Chondrocyte (in vitro differentiated cells): ENCODE results near the gene KRTAP1-5. TPM values are rescaled to one million over a fixed set of nuclear protein-coding genes. Genes with fewer than 3 reads are reported as not detected.
"Not testable (repeated sequence)": the region's sequence is repeated elsewhere in the genome, so short reads cannot be mapped to it uniquely, and the experiment has no call there.

ENCODE experiments used
- DNase-seq: peaks from one replicate; pipeline ENCODE4 v3.0.0; 2021; ENCODE audit warnings: mixed read lengths, low spot score
- H3K27ac Mint-ChIP-seq: one replicate; pipeline ENCODE4 v1.8.0; 2021; ENCODE audit warnings: mild to moderate bottlenecking, moderate library complexity, mixed read lengths; ENCODE audit not compliant: unreplicated experiment
- H3K27me3 Mint-ChIP-seq: 2 replicates; pipeline ENCODE4 v1.8.0; 2021; ENCODE audit warnings: low read depth, mixed read lengths
- H3K36me3 Mint-ChIP-seq: 2 replicates; pipeline ENCODE4 v1.8.0; 2021; ENCODE audit warnings: low read depth, mixed read lengths
- H3K4me1 Mint-ChIP-seq: 2 replicates; pipeline ENCODE4 v1.8.0; 2021; ENCODE audit warnings: low read depth, mild to moderate bottlenecking, mixed read lengths
- H3K4me3 Mint-ChIP-seq: one replicate; pipeline ENCODE4 v1.8.0; 2021; ENCODE audit warnings: mild to moderate bottlenecking, moderate library complexity, mixed read lengths; ENCODE audit not compliant: unreplicated experiment
- H3K9me3 Mint-ChIP-seq: 2 replicates; pipeline ENCODE4 v1.8.0; 2021; ENCODE audit warnings: low read depth, mixed read lengths
- CTCF ChIP-seq: fragments of 200-600 bp; sonication (generic); IDR thresholded peaks from 2 replicates; pipeline ENCODE4 v1.5.0; 2021; ENCODE audit warnings: antibody characterized with exemption, mild to moderate bottlenecking, moderate library complexity
- total RNA-seq: library from RNA; stranded (reverse); gene quantifications from 3 replicates; pipeline ENCODE4 v1.2.1, GENCODE V29; 2021

Gene KRTAP1-5
- total RNA-seq, 1 donor from 2014 or later, result not detected

- peaks cover 57% of the 10 kb centered on the region for H3K4me1 Mint-ChIP-seq
- peak overlapping the region; percentile 95 for H3K27ac Mint-ChIP-seq
- no peaks in the 10 kb centered on the region for H3K27me3 Mint-ChIP-seq
- H3K9me3 Mint-ChIP-seq, result peaks cover 4% of the 10 kb centered on the region
- TF ChIP-seq CTCF, result peak; percentile 38
- no peak overlapping the region for H3K4me3 Mint-ChIP-seq
- no peak for DNase-seq
- peaks cover 1% of the 10 kb centered on the region for H3K36me3 Mint-ChIP-seq
Measured at GRCh38 chr17:41061964-41062363, 35.0 kb upstream of the KRTAP1-5 start.

GRCh38 chr17:41060052-41060604 lies 33.1 kb upstream of the KRTAP1-5 start, which contains the start of gene KRTAP2-3:
KRTAP2-3 (minus strand) TSS chr17:41060114; CDS start chr17:41060050, 64 bp downstream.
- Mint-ChIP-seq H3K9me3 (peaks cover 4% of the 10 kb centered on the region), H3K27ac (peak within 1 kb of the TSS; percentile 95), H3K4me3 (peak within 1 kb of the TSS; percentile 5), H3K27me3 (no peaks in the 10 kb centered on the region), H3K36me3 (peaks cover 1% of the 10 kb centered on the region), H3K4me1 (peaks cover 50% of the 10 kb centered on the region)
- no peak for DNase-seq
- no peak for TF ChIP-seq CTCF

DNA sequence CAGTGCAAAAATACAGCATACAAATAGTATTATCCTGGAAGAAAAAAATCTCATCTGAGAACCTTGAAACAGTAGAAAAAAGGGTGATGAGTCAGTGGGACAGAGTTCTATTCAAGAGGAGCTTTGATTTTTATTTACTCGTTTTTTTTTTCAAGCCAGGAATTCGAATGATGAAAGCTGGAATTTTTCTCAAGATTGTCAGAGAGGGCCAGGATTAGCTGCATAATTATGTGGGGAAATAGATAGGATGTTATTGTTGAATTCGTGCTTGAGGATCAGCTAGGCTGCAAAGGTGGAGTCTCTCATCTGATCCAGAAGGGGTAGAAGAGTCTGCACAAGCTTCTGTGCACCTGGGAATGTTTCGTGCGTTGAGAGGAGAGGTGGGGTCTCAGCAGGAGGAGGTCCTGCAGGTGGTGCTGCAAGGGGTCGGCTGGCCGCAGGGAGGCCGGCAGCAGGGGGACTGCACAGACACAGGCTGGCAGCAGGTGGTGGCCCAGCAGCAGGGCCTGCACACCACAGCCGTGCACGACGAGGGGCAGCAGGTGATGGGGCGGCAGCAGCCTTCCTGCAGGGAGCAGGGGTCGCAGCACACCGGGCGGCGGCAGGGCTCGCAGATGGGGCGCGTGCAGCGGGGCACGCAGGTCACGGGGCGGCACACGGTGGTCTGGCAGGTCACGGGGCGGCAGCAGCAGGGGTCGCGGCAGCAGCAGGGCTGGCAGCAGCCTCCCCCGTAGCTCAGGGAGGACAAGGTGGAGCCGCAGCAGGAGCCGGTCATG lies 32.5 kb upstream of the KRTAP1-5 start:
- H3K4me1 Mint-ChIP-seq, result peaks cover 50% of the 10 kb centered on the region
- not testable (repeated sequence) for H3K27me3 Mint-ChIP-seq, DNase-seq, H3K9me3 Mint-ChIP-seq, H3K36me3 Mint-ChIP-seq
- peak overlapping the region; percentile 5 for H3K4me3 Mint-ChIP-seq
- peak overlapping the region; percentile 91 for H3K27ac Mint-ChIP-seq

- Mint-ChIP-seq H3K4me3 (no peak overlapping the region), H3K27me3 (no peaks in the 10 kb centered on the region), H3K36me3 (peaks cover 1% of the 10 kb centered on the region), H3K9me3 (peaks cover 4% of the 10 kb centered on the region), H3K27ac (peak overlapping the region; percentile 91), H3K4me1 (peaks cover 46% of the 10 kb centered on the region)
- no peak for TF ChIP-seq CTCF
- no peak for DNase-seq
Measured at GRCh38 chr17:41058741-41059140, 31.7 kb upstream of the KRTAP1-5 start.

GRCh38 chr17:41057547-41057946 lies 30.5 kb upstream of the KRTAP1-5 start:
- TF ChIP-seq CTCF, result no peak
- no peak overlapping the region for H3K27ac Mint-ChIP-seq
- H3K27me3 Mint-ChIP-seq, result no peaks in the 10 kb centered on the region
- no peak overlapping the region for H3K4me3 Mint-ChIP-seq
- no peak for DNase-seq
- peaks cover 3% of the 10 kb centered on the region for H3K36me3 Mint-ChIP-seq
- H3K4me1 Mint-ChIP-seq, result peaks cover 36% of the 10 kb centered on the region
- peaks cover 10% of the 10 kb centered on the region for H3K9me3 Mint-ChIP-seq

DNA sequence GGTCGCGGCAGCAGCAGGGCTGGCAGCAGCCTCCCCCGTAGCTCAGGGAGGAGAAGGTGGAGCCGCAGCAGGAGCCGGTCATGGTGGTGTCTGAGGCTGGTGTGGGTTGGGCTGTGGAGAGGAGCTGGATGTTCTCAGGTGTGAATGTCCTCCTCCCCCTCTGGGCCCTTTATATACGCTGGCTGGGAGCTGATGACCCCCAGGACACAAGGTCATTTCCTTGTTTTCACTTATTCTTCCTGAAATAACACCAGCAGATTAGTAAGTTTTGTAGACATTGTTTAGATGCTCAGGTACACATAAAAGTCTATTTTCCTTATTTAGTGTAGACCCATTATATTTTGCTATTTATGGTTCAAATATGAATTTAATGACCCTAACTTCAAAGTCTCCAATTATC lies 28.1 kb upstream of the KRTAP1-5 start, which contains the start of gene KRTAP2-2:
KRTAP2-2 (minus strand) TSS at position 101 of the 400 bp plus-strand sequence; CDS start at position 82, 19 bp downstream.
- H3K4me1 Mint-ChIP-seq, result peaks cover 12% of the 10 kb centered on the region
- not testable (repeated sequence) for H3K27me3 Mint-ChIP-seq, DNase-seq, H3K4me3 Mint-ChIP-seq, H3K27ac Mint-ChIP-seq, H3K9me3 Mint-ChIP-seq, H3K36me3 Mint-ChIP-seq

- DNase-seq, result not testable (repeated sequence)
Measured at GRCh38 chr17:41054556-41054955, 27.5 kb upstream of the KRTAP1-5 start.

More at GRCh38 chr17:41054556-41054955, 27.5 kb upstream of the KRTAP1-5 start:
- not testable (repeated sequence) for H3K27ac Mint-ChIP-seq, H3K9me3 Mint-ChIP-seq, H3K4me3 Mint-ChIP-seq, H3K27me3 Mint-ChIP-seq, H3K36me3 Mint-ChIP-seq
- peaks cover 12% of the 10 kb centered on the region for H3K4me1 Mint-ChIP-seq
